ENCODE results near the gene CHKB.
"Not testable (repeated sequence)": the region's sequence is repeated elsewhere in the genome, so short reads cannot be mapped to it uniquely, and the experiment has no call there.

Gene CHKB

DNA sequence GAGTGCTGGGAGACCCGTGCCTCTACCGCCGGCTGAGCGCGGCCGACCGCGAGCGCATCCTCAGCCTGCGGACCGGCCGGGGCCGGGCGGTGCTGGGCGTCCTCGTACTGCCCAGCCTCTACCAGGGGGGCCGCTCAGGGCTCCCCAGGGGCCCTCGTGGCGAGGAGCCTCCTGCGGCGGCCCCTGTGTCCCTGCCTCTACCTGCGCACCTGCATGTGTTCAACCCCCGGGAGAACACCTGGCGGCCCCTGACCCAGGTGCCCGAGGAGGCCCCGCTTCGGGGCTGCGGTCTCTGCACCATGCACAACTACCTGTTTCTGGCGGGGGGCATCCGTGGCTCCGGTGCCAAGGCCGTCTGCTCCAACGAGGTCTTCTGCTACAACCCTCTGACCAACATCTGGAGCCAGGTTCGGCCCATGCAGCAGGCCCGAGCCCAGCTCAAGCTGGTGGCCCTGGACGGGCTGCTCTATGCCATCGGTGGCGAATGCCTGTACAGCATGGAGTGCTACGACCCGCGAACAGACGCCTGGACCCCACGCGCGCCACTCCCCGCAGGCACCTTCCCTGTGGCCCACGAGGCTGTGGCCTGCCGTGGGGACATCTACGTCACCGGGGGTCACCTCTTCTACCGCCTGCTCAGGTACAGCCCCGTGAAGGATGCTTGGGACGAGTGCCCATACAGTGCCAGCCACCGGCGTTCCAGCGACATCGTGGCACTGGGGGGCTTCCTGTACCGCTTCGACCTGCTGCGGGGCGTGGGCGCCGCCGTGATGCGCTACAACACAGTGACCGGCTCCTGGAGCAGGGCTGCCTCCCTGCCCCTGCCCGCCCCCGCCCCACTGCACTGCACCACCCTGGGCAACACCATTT, 33.5 kb downstream of the CHKB start:
- H3K27ac Mint-ChIP-seq: peak overlapping the region; percentile 76
- intact Hi-C loops (cut with micrococcal nuclease): no loop called here
- H3K27me3 Mint-ChIP-seq: peaks cover 27% of the 10 kb centered on the region
- no peaks in the 10 kb centered on the region for H3K36me3 Mint-ChIP-seq (ENCODE audit: low read depth)
- H3K4me1 Mint-ChIP-seq (ENCODE audit: low read depth): peaks cover 39% of the 10 kb centered on the region
- H3K4me3 Mint-ChIP-seq: peak overlapping the region; percentile 57
- no peaks in the 10 kb centered on the region for H3K9me3 Mint-ChIP-seq

DNA sequence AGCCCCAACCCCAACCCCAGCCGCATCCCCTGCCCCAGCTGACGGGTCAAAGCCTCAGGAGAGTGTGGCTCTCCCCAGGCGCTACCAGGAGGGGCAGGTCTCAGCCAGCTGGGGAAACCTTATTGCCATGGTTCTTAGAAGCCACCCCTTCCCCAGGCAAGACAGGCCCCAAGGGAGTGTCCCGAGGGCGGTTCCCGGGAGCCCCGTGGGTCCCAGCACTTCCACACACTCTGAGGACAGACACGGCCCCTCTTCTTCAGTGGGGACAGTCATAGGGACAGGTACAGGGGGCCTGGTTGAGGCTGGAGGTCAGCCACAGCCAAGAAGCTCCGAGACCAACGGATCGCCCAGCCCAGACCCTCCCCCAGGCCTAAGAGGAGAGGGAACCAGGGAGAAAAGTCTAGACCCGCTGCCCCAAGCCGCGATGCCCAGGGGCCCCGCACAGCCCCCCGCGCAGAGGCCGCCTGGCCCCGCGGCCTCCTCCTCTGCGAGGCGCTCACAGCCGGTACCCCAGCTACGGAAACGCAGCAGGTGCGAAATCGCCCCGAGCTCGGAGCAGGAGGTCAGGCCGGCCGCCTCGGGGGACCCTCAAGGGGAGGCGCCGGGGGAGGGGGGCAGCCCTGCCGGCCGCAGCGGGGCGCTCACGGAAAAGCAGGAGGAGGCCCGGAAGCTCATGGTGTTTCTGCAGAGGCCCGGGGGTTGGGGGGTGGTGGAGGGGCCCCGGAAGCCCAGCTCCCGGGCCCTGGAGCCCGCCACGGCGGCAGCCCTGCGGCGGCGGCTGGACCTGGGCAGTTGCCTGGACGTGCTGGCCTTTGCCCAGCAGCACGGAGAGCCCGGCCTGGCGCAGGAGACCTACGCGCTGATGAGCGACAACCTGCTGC, 34.4 kb downstream of the CHKB start:
- intact Hi-C loops (cut with micrococcal nuclease): no loop called here

DNA sequence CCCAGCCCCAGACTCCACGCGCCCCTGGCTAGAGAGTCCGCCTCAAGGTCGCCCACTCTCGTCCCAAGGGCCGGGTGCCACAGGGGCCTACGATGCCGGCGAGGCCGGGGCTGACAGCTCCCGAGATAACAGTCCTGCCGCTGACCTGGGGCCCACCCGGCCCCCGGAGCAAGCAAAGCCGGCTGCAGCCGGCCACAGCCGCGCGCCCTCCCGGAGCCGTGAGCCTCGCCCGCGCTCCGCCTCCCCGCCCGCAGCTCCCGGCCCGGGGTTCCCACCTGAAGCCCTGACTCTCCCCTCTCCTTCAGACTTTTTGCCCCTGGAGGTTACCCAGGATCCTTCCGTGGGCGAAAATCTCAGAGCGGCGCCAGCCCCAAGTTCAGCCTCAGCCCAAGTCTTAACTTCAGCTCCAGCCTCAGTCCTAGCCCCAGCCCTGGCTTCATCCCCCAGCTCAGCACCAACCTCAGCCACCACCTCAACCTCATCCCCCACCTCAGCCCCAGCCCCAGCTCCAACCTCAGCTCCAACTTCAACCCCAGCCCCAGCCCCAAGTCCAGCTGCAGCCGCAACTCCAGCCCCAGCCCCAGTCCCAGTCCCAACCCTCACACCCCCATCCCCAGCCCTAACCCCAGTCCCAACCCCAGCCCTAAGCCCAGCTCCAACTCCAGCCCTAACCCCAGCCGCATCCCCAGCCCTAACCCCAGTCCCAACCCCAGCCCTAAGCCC, 35.2 kb downstream of the CHKB start:
- peaks cover 27% of the 10 kb centered on the region for H3K27me3 Mint-ChIP-seq
- peaks cover 44% of the 10 kb centered on the region for H3K4me1 Mint-ChIP-seq (ENCODE audit: low read depth)
- H3K36me3 Mint-ChIP-seq (ENCODE audit: low read depth): peaks cover 5% of the 10 kb centered on the region
- peak overlapping the region; percentile 64 for H3K27ac Mint-ChIP-seq
- intact Hi-C loops (cut with micrococcal nuclease): no loop called here
- H3K4me3 Mint-ChIP-seq: peak overlapping the region; percentile 44
- H3K9me3 Mint-ChIP-seq: no peaks in the 10 kb centered on the region

More for the DNA sequence above, 34.4 kb downstream of the CHKB start:
- Mint-ChIP-seq H3K27ac (peak overlapping the region; percentile 64), H3K27me3 (peaks cover 27% of the 10 kb centered on the region), H3K36me3 (ENCODE audit: low read depth) (no peaks in the 10 kb centered on the region), H3K4me1 (ENCODE audit: low read depth) (peaks cover 39% of the 10 kb centered on the region), H3K9me3 (no peaks in the 10 kb centered on the region), H3K4me3 (peak overlapping the region; percentile 34)

GRCh38 chr22:50546326-50547262, 36.1 kb downstream of the CHKB start:
- H3K27me3 Mint-ChIP-seq: peaks cover 27% of the 10 kb centered on the region
- peak overlapping the region; percentile 95 for H3K27ac Mint-ChIP-seq

GRCh38 chr22:50545522-50546325, 36.9 kb downstream of the CHKB start, which contains the start of gene KLHDC7B:
KLHDC7B (plus strand) TSS chr22:50545899; CDS start chr22:50546244, 345 bp downstream.
- Mint-ChIP-seq H3K9me3 (no peaks in the 10 kb centered on the region), H3K4me1 (ENCODE audit: low read depth) (peaks cover 50% of the 10 kb centered on the region), H3K36me3 (ENCODE audit: low read depth) (peaks cover 8% of the 10 kb centered on the region), H3K27me3 (peaks cover 27% of the 10 kb centered on the region), H3K4me3 (no peak within 1 kb of the TSS), H3K27ac (peak within 1 kb of the TSS; percentile 95)
- intact Hi-C loops (cut with micrococcal nuclease): loop anchor here (2.0 kb wide), 2 partner anchors 19 to 75 kb away; no protein-coding TSS in a partner anchor

More at GRCh38 chr22:50546326-50547262, 36.1 kb downstream of the CHKB start:
- H3K4me3 Mint-ChIP-seq: no peak overlapping the region
- peaks cover 46% of the 10 kb centered on the region for H3K4me1 Mint-ChIP-seq (ENCODE audit: low read depth)
- intact Hi-C loops (cut with micrococcal nuclease): no loop called here
- H3K9me3 Mint-ChIP-seq: no peaks in the 10 kb centered on the region
- peaks cover 8% of the 10 kb centered on the region for H3K36me3 Mint-ChIP-seq (ENCODE audit: low read depth)

DNA sequence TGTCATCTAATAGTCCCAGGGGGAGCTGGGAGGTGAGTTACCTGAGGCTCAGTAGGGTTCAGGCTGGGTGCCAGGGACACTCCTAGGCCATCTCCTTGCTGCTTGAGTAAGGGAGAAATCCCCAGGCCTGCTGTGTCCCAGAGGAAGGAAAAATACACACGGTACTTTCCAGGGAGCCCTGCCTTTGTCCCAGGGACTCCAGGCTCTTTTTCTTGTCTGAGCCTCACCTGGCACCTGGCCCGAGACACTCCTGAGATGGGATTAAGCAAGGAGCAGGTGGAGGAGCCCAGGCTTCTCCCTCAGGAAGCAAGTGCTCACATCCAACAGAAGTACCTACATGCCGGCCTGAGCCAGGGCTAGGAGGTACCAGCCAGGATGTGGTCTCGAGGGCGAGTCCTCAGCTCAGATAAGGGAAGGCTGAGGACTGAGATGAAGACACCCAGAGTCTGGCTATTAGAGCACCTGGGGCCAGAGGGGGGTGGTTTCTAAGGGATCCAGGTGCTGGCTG, 37.8 kb downstream of the CHKB start:
- Mint-ChIP-seq H3K4me1 (ENCODE audit: low read depth) (peaks cover 45% of the 10 kb centered on the region), H3K9me3 (no peaks in the 10 kb centered on the region), H3K4me3 (no peak overlapping the region), H3K36me3 (ENCODE audit: low read depth) (peaks cover 8% of the 10 kb centered on the region), H3K27ac (peak overlapping the region; percentile 95), H3K27me3 (peaks cover 25% of the 10 kb centered on the region)
- intact Hi-C loops (cut with micrococcal nuclease): loop anchor here (1.0 to 2.0 kb wide), 3 partner anchors 18 to 76 kb away; partner anchors contain the start of gene SYCE3

- H3K9me3 Mint-ChIP-seq: no peaks in the 10 kb centered on the region
- intact Hi-C loops (cut with micrococcal nuclease): loop anchor here (1.0 to 2.0 kb wide), 3 partner anchors 17 to 77 kb away; partner anchors contain the start of gene SYCE3
- H3K27me3 Mint-ChIP-seq: peaks cover 20% of the 10 kb centered on the region
- peak overlapping the region; percentile 60 for H3K4me3 Mint-ChIP-seq
- peaks cover 8% of the 10 kb centered on the region for H3K36me3 Mint-ChIP-seq (ENCODE audit: low read depth)
- peak overlapping the region; percentile 95 for H3K27ac Mint-ChIP-seq
- peaks cover 42% of the 10 kb centered on the region for H3K4me1 Mint-ChIP-seq (ENCODE audit: low read depth)
Observed at GRCh38 chr22:50544078-50544745, 38.4 kb downstream of the CHKB start.

GRCh38 chr22:50542416-50542927, 40.2 kb downstream of the CHKB start:
- no peaks in the 10 kb centered on the region for H3K9me3 Mint-ChIP-seq
- H3K4me1 Mint-ChIP-seq (ENCODE audit: low read depth): peaks cover 53% of the 10 kb centered on the region
- H3K4me3 Mint-ChIP-seq: peak overlapping the region; percentile 70
- intact Hi-C loops (cut with micrococcal nuclease): loop anchor here (1.0 kb wide), 1 partner anchor 10 kb away; no protein-coding TSS in a partner anchor
- peak overlapping the region; percentile 95 for H3K27ac Mint-ChIP-seq
- peaks cover 10% of the 10 kb centered on the region for H3K27me3 Mint-ChIP-seq
- peaks cover 18% of the 10 kb centered on the region for H3K36me3 Mint-ChIP-seq (ENCODE audit: low read depth)

GRCh38 chr22:50541667-50542026, 41.0 kb downstream of the CHKB start:
- intact Hi-C loops (cut with micrococcal nuclease): loop anchor here (1.0 kb wide), 1 partner anchor 9 kb away; no protein-coding TSS in a partner anchor
- Mint-ChIP-seq H3K4me3 (peak overlapping the region; percentile 70), H3K4me1 (ENCODE audit: low read depth) (peaks cover 58% of the 10 kb centered on the region), H3K27ac (peak overlapping the region; percentile 95), H3K36me3 (ENCODE audit: low read depth) (peaks cover 18% of the 10 kb centered on the region)
- H3K27me3 Mint-ChIP-seq, H3K9me3 Mint-ChIP-seq: not testable (repeated sequence)

DNA sequence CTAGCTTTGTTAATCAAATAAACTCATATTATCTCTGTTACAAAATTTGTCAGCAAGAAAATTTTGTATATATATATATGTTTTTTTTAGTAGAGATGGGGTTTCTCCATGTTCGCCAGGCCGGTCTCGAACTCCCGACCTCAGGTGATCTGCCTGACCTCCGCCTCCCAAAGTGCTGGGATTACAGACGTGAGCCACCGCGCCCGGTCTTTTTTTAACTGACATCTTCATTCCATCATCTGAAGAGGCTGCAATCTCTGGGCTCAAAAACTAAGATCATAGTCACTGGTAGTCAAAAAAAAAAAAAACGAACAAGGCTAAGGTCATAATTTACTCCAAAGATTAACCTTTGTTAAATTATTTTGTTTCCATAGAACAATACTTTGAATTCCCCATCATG, 42.3 kb downstream of the CHKB start:
- Mint-ChIP-seq H3K27ac (peak overlapping the region; percentile 95), H3K4me3 (peak overlapping the region; percentile 70), H3K27me3 (peaks cover 1% of the 10 kb centered on the region), H3K9me3 (no peaks in the 10 kb centered on the region), H3K4me1 (ENCODE audit: low read depth) (peaks cover 57% of the 10 kb centered on the region), H3K36me3 (ENCODE audit: low read depth) (peaks cover 18% of the 10 kb centered on the region)
- intact Hi-C loops (cut with micrococcal nuclease): no loop called here

DNA sequence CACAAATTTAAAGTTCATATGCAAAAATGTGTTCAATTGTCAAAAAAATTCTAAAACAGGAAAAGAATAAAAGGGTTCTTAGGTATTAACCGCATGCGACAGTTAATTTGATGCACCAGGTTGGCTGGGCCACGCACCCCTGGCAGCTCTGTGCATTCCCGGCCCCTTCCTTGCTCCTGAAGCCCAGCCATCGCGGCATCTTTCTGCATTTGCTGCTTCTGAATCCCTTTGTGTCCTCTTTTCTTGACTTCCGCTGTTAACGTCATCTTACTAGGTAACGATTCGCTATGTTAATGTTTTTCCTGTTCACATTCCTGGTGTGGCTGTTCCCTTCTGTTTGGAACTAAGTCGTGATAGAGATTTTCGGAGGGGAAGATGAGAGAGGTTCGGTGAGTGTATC, 44.9 kb downstream of the CHKB start:
- peaks cover 23% of the 10 kb centered on the region for H3K36me3 Mint-ChIP-seq (ENCODE audit: low read depth)
- peaks cover 71% of the 10 kb centered on the region for H3K4me1 Mint-ChIP-seq (ENCODE audit: low read depth)
- intact Hi-C loops (cut with micrococcal nuclease): loop anchor here (2.0 kb wide), 1 partner anchor 45 kb away; the partner anchor contains the start of gene CHKB
- H3K4me3 Mint-ChIP-seq: peak overlapping the region; percentile 62
- H3K27me3 Mint-ChIP-seq: no peaks in the 10 kb centered on the region
- peak overlapping the region; percentile 95 for H3K27ac Mint-ChIP-seq
- no peaks in the 10 kb centered on the region for H3K9me3 Mint-ChIP-seq

Data from dendritic cell treated with granulocyte-macrophage colony-stimulating factor and Interleukin-4, amounts not matched to agents 40 ng/mL and 50 ng/mL, for 4 days (primary cell).